HG03159 (cell line): ENCODE results near the gene MGAM2.
A peak's percentile ranks its signal among the peaks of the same experiment; 100 is the strongest.

Experiments
- ATAC-seq: cut with Tn5 transposase; IDR thresholded peaks from one replicate; pipeline ENCODE4 v1.9.1; 2021; ENCODE audit warnings: mild to moderate bottlenecking, moderate library complexity; ENCODE audit not compliant: unreplicated experiment

The MGAM2 gene

GRCh38 chr7:142114207-142114606, 2.7 kb downstream of the MGAM2 start:
- no peak for ATAC-seq

- ATAC-seq: no peak
Measured at GRCh38 chr7:142120524-142120923, 9.0 kb downstream of the MGAM2 start.

GRCh38 chr7:142123184-142123583, 11.7 kb downstream of the MGAM2 start:
- ATAC-seq: no peak

GRCh38 chr7:142125256-142125955, 13.9 kb downstream of the MGAM2 start:
- ATAC-seq: no peak

- no peak for ATAC-seq
Measured at GRCh38 chr7:142130267-142130666, 18.7 kb downstream of the MGAM2 start.

GRCh38 chr7:142131439-142132185, 20.1 kb downstream of the MGAM2 start:
- no peak for ATAC-seq

GRCh38 chr7:142133731-142134148, 22.2 kb downstream of the MGAM2 start:
- no peak for ATAC-seq

GRCh38 chr7:142134909-142135308, 23.4 kb downstream of the MGAM2 start:
- no peak for ATAC-seq

GRCh38 chr7:142138996-142139395, 27.5 kb downstream of the MGAM2 start:
- ATAC-seq: no peak

GRCh38 chr7:142139597-142140400, 28.3 kb downstream of the MGAM2 start:
- ATAC-seq: no peak

- ATAC-seq: no peak
Measured at GRCh38 chr7:142140401-142140959, 29.0 kb downstream of the MGAM2 start.

- no peak for ATAC-seq
Measured at GRCh38 chr7:142142702-142143101, 31.2 kb downstream of the MGAM2 start.

- no peak for ATAC-seq
Measured at GRCh38 chr7:142146124-142146523, 34.6 kb downstream of the MGAM2 start.

- ATAC-seq: no peak
Measured at GRCh38 chr7:142150356-142150755, 38.8 kb downstream of the MGAM2 start.

GRCh38 chr7:142150869-142151268, 39.4 kb downstream of the MGAM2 start:
- ATAC-seq: no peak

- peak; percentile 71 for ATAC-seq
Measured at GRCh38 chr7:142152076-142152475, 40.6 kb downstream of the MGAM2 start.

- peak; percentile 67 for ATAC-seq
Measured at GRCh38 chr7:142153400-142153799, 41.9 kb downstream of the MGAM2 start.

GRCh38 chr7:142158736-142159496, 47.4 kb downstream of the MGAM2 start:
- no peak for ATAC-seq

- no peak for ATAC-seq
Measured at GRCh38 chr7:142161921-142162320, 50.4 kb downstream of the MGAM2 start.

- no peak for ATAC-seq
Measured at GRCh38 chr7:142168746-142169145, 57.2 kb downstream of the MGAM2 start.

- ATAC-seq: no peak
Measured at GRCh38 chr7:142172932-142173331, 61.4 kb downstream of the MGAM2 start.
